ENCODE data around the gene SLC5A6. TPM values are rescaled to one million over a fixed set of nuclear protein-coding genes. Genes with fewer than 3 reads are reported as not detected.

SLC5A6 gene
- 10 to 100 TPM; 16.0 to 59.5 (median 33.7) TPM for total RNA-seq

DNA sequence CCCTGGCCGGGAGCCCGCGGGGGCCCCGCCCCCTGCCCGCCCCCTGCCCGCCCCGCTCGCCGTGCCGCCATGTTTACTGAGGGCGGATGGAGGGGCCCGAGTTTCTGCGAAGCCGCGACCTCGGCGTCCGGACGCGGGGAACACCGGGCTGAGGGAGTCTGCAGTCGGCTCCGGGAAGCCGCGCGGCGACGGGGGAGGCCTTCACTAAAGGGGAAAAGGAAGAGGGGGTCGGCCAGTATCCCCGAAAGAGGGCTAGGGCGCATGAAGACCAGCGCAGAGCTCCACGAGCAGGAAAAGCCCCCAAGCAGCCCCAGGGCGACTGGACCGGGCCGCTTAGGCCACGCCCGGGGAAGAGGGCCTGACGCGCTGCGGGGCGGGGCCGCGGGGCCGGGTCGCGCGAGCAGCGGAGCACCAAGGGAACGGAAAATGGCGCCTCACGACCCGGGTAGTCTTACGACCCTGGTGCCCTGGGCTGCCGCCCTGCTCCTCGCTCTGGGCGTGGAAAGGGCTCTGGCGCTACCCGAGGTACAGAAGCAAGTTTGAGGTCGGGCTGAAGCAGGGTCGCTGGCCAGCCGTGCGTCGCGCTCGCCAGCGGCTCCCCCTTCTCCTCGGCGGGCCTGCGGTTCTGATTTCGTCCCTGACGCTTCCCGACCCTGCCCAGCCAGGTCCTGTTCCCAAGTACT, at the start of gene SLC5A6, which contains the start of gene ATRAID:
TSS of gene SLC5A6 (minus strand) at position 326 of the 683 bp plus-strand sequence. CDS start 4,618 bp downstream, outside the sequence.
TSS of gene ATRAID (plus strand) at position 99 of the 683 bp plus-strand sequence. CDS start at position 427, 328 bp downstream.
- in situ Hi-C loops (cut with MboI; ENCODE audit: low pct_unique_long_range_greater_than_20kb in 2 of 9, low sequenced_read_pairs in 9 of 9, unreplicated experiment in 9 of 9), result loop anchor here in 1 of 9 experiments (25.0 kb wide), 1 partner anchor 125 kb away; the partner anchor contains the start of genes EMILIN1 and KHK
- Histone ChIP-seq H3K4me3 (peak within 1 kb of the TSS; percentile 85 to 95 (median 93)), H3K4me1 (replicated peaks in 1 of 2) (peaks cover 19 to 23% of the 10 kb centered on the region in 2 donors), H3K27ac (peak within 1 kb of the TSS; percentile 98)
- peak; percentile 81 to 92 (median 89) for ATAC-seq (replicated peaks in 6 of 8)
- WGBS, 10 experiments, result 0 to 1% (median 0%) methylated on average over 1 to 14 of the region's 73 CpGs; no CpG with 5 or more reads in 7 of the 10 experiments

DNA sequence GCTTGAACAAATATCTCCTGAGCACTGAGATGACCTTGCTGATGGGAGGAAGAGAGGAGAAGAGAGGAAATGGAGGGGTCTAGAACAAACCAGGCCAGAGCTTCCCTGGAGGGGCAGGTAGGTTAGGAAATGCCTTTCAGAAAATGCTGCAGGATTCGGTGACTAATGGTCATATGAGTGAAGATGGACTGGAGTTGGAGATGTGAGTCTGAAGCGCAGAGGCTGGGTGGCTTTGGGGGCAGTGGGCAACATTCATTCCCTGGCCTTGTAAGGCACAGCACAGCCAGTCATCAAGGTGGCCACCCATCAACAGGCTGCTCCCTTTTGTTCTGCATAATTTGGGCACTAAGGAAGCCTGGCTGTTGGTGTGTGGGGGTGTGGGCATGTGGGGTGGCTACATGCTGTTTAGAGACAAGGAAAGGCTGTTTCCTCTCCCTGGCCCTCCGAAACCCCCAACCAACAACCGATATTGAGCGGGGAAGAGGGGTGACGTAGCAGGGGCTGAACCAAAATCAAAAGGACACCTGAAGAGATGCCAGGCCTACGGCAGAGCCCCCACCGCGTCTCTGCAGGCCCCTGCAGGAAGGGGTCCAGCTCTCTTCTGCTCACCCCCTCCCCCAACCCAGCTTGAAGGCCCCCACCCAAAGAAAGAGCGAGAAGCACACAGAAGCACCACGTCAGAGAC, 49.3 kb upstream of the SLC5A6 start:
- Histone ChIP-seq H3K27ac (no peak overlapping the region), H3K4me3 (peak overlapping the region in 2 of 5 donors; percentile 29 to 35), H3K4me1 (replicated peaks in 1 of 2) (peaks cover 6 to 10% of the 10 kb centered on the region in 2 donors)
- in situ Hi-C loops (cut with MboI; ENCODE audit: low pct_unique_long_range_greater_than_20kb in 2 of 9, low sequenced_read_pairs in 9 of 9, unreplicated experiment in 9 of 9), result no loop called here
- ATAC-seq (replicated peaks in 6 of 8), result no peak
- 0 to 73% (median 44%) methylated on average over 1 to 4 of the region's 11 CpGs; no CpG with 5 or more reads in 7 of the 10 experiments for WGBS, 10 experiments

DNA sequence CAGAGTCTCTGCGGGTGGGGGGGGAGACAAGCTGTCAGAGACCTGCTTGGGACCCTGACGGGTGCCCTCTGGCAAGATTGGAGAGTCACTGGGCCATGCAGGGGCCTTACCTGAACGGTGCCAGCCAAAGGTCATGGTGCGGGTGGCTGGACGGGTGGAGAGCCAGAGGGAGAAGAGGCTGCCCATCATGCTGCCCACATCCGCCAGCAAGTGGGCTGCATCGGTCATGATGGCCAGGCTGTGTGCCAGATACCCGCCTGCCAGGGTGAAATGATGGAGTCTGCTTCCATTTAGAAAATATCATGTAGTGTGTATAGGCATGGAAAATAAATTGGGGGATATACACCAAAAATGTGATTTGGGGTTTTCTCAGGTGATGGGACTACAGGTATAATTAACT, 46.0 kb upstream of the SLC5A6 start:
- in situ Hi-C loops (cut with MboI; ENCODE audit: low pct_unique_long_range_greater_than_20kb in 2 of 9, low sequenced_read_pairs in 9 of 9, unreplicated experiment in 9 of 9), result no loop called here
- ATAC-seq (replicated peaks in 6 of 8), result no peak
- H3K4me1 ChIP-seq (replicated peaks in 1 of 2), result peaks cover 0 to 6% of the 10 kb centered on the region in 2 donors
- H3K4me3 ChIP-seq, result no peak overlapping the region
- 40 to 100% (median 82%) methylated on average over 1 to 3 of the region's 8 CpGs; no CpG with 5 or more reads in 5 of the 10 experiments for WGBS, 10 experiments
- H3K27ac ChIP-seq, result no peak overlapping the region

DNA sequence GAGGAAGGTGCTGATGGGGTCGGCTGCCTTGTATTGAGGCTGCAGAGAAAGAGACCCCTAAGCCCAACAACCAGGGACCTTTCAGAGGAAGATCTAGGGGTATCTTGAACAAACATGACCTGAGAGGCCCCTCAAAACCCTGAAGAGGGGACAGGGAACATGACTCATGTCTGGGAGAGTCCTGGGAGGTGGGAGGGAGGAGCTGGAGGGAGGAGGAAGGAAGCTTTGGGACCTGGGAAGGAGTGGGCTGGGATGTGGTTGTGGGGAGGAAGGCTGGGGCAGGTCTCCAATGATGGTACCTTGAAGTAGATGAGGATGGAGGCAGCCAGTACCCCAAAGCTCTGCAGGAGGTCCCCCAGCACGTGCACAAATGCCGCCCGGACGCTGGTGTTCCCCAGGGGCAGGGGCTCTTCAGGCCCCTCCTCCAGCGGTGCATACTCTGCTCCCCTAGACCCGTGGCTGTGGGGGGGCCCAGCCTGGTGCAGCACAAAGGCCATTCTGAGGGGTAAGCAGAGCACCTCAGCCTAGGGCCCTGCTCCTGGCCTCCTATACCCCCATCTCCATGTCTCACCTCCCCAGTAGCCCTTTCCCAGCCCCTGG, 44.9 kb upstream of the SLC5A6 start:
- in situ Hi-C loops (cut with MboI; ENCODE audit: low pct_unique_long_range_greater_than_20kb in 2 of 9, low sequenced_read_pairs in 9 of 9, unreplicated experiment in 9 of 9), result no loop called here
- H3K27ac ChIP-seq, result no peak overlapping the region
- WGBS, 10 experiments, result 60 to 100% (median 73%) methylated on average over 1 to 2 of the region's 7 CpGs; no CpG with 5 or more reads in 7 of the 10 experiments
- no peak overlapping the region for H3K4me3 ChIP-seq
- H3K4me1 ChIP-seq (replicated peaks in 1 of 2), result no peaks in the 10 kb centered on the region
- no peak for ATAC-seq (replicated peaks in 6 of 8)

DNA sequence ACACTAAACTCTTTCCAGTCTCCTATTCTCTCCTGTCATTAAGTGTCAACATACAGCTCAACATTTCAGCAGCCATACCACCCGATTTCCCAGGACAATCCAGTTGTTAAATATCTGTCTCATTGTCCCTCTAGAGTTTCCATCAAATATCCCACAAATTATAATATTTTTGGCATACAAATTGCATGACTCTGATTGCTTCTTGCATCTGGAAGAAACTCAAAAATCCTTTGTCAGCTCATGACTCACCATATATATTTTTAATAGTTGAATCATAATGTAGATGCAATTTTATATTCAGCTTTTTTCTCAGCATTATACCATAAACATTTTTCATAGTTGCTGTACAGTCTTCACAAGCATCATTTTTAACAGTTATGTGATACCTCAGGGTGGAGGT, 43.6 kb upstream of the SLC5A6 start:
- Histone ChIP-seq H3K4me1 (replicated peaks in 1 of 2) (peaks cover 2 to 7% of the 10 kb centered on the region in 2 donors), H3K4me3 (no peak overlapping the region), H3K27ac (no peak overlapping the region)
- in situ Hi-C loops (cut with MboI; ENCODE audit: low pct_unique_long_range_greater_than_20kb in 2 of 9, low sequenced_read_pairs in 9 of 9, unreplicated experiment in 9 of 9), result no loop called here
- ATAC-seq (replicated peaks in 6 of 8), result no peak
- 0 to 60% (median 42%) methylated on average over 1 of the region's 1 CpG; no CpG with 5 or more reads in 2 of the 10 experiments for WGBS, 10 experiments

DNA sequence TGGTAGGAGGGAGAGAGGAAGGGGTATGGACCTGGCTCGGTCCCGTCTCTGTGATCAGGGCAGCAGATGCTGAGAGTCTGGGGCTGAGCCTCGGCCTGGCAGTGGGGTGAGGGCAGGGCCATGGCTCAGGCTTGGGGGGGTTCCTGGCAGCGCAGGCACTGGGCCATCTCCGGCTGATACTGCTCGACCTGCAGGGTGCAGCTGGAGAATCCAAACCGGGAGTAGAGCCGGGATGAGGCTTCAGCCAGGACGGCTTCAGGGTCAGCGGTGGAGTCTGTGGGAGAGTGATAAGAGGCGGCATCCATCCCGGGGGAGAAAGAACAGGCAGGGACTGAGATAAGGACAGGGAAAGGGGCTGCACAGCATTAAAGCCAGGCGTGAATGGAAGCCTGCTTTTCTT, 43.1 kb upstream of the SLC5A6 start:
- no peak for ATAC-seq (replicated peaks in 6 of 8)
- H3K4me3 ChIP-seq, result no peak overlapping the region
- H3K27ac ChIP-seq, result no peak overlapping the region
- 20 to 41% (median 39%) methylated on average over 1 to 6 of the region's 13 CpGs; no CpG with 5 or more reads in 3 of the 10 experiments for WGBS, 10 experiments
- peaks cover 7 to 12% of the 10 kb centered on the region in 2 donors for H3K4me1 ChIP-seq (replicated peaks in 1 of 2)
- in situ Hi-C loops (cut with MboI; ENCODE audit: low pct_unique_long_range_greater_than_20kb in 2 of 9, low sequenced_read_pairs in 9 of 9, unreplicated experiment in 9 of 9), result no loop called here

DNA sequence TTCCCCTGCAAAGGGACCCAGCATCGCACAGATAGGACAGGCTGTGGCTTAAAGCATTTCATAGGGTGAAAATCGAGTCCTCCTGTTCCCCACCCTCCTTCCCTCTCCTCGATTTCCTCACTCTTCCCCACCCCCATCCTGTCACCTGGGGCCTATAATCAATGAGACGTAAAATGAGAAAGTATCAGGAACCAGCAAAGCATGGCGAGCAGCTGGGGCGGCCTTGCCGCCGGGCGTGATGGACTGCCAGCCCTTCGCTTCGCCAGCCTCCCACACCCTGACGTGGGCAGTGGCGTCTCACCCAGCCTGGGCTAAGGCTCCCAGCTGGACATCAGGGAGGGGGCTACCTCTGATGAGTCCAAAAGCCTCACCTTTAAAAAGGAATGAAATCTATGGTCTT, 39.7 kb upstream of the SLC5A6 start:
- 0 to 100% (median 81%) methylated on average over 1 to 10 of the region's 13 CpGs; no CpG with 5 or more reads in 5 of the 10 experiments for WGBS, 10 experiments
- H3K27ac ChIP-seq, result no peak overlapping the region
- in situ Hi-C loops (cut with MboI; ENCODE audit: low pct_unique_long_range_greater_than_20kb in 2 of 9, low sequenced_read_pairs in 9 of 9, unreplicated experiment in 9 of 9), result no loop called here
- H3K4me3 ChIP-seq, result no peak overlapping the region
- peaks cover 7 to 15% of the 10 kb centered on the region in 2 donors for H3K4me1 ChIP-seq (replicated peaks in 1 of 2)
- ATAC-seq (replicated peaks in 6 of 8), result no peak

DNA sequence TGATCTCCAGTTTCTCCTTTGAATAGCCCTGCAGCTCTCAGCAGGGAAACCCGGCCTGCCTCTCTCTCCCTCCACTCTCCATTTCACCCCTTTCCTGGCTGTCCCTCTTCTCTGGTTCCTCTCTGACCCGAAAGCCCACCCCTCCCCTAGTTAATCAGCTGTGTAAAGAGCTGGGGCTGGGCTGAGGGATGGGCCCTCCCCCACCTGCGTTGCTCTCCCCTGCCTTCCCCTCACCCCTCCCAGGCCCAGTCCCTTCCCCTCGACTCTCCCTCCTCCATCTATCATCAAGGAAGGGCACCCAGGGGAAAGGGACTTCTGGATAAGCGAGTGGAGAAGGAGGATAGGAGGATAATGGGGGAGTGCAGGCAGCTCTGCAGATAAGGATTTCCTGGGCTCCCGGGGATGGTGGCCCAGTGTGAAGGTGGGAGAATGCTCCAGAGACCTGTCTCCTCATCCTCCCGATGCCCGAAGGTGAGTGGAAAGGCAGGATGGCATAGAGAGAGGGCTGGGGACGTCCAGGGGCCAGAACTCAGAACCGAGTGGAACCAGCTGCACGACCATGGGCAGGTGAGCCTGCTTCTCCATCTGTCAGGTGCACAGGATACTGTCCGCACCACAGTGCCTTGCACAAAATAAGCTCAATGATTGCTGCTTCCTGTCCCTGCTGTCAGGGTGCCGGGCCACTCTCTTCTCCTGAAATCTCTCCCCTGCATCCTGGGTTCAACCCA, 38.7 kb upstream of the SLC5A6 start:
- in situ Hi-C loops (cut with MboI; ENCODE audit: low pct_unique_long_range_greater_than_20kb in 2 of 9, low sequenced_read_pairs in 9 of 9, unreplicated experiment in 9 of 9), result no loop called here
- Histone ChIP-seq H3K4me3 (no peak overlapping the region), H3K27ac (no peak overlapping the region), H3K4me1 (replicated peaks in 1 of 2) (peaks cover 7 to 15% of the 10 kb centered on the region in 2 donors)
- peak in 5 of 8 experiments; percentile 22 to 76 (median 65) for ATAC-seq (replicated peaks in 6 of 8)
- 50 to 89% (median 74%) methylated on average over 1 to 8 of the region's 13 CpGs; no CpG with 5 or more reads in 3 of the 10 experiments for WGBS, 10 experiments

DNA sequence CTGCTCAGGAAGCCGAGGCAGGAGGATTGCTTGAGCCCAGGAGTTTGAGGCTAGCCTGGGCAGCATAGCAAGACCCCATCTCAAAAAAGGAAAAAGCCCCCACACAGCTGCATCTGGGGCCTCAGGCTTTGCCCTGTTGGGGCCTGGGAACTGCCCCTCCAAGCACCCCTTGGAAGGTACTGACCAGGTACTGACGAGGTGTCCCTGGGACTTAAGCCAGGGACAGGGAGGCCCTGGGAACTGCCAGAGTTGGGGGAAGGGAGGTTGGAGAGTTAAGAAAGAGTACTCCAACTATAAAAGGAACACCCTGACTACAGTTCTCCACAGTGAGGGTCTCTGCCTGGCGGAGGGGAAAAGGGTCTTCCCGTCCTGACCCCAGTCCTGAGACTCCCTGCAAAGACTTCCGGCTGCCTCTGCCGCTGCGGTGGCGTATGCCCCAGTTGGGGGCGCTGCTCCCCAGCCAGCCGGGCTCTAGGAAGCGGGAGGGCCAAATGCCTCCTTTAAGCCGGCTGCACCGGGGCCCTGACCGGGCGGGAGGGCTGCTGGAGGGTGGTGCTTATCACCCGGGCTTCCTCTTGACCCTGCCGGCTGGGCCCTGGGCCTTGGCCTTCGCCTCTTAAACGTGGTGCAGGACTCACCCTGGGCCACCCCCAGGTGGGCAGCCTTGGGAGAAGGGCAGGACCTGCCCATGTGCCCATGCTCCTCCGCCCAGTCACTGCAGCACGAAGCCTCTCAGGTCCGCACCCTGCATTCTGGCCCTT, 38.0 kb upstream of the SLC5A6 start:
- in situ Hi-C loops (cut with MboI; ENCODE audit: low pct_unique_long_range_greater_than_20kb in 2 of 9, low sequenced_read_pairs in 9 of 9, unreplicated experiment in 9 of 9), result no loop called here
- H3K4me1 ChIP-seq (replicated peaks in 1 of 2), result peaks cover 7 to 15% of the 10 kb centered on the region in 2 donors
- peak; percentile 70 to 91 (median 77) for ATAC-seq (replicated peaks in 6 of 8)
- no peak overlapping the region for H3K4me3 ChIP-seq
- H3K27ac ChIP-seq, result no peak overlapping the region
- 17 to 100% (median 28%) methylated on average over 1 to 12 of the region's 22 CpGs; no CpG with 5 or more reads in 6 of the 10 experiments for WGBS, 10 experiments

DNA sequence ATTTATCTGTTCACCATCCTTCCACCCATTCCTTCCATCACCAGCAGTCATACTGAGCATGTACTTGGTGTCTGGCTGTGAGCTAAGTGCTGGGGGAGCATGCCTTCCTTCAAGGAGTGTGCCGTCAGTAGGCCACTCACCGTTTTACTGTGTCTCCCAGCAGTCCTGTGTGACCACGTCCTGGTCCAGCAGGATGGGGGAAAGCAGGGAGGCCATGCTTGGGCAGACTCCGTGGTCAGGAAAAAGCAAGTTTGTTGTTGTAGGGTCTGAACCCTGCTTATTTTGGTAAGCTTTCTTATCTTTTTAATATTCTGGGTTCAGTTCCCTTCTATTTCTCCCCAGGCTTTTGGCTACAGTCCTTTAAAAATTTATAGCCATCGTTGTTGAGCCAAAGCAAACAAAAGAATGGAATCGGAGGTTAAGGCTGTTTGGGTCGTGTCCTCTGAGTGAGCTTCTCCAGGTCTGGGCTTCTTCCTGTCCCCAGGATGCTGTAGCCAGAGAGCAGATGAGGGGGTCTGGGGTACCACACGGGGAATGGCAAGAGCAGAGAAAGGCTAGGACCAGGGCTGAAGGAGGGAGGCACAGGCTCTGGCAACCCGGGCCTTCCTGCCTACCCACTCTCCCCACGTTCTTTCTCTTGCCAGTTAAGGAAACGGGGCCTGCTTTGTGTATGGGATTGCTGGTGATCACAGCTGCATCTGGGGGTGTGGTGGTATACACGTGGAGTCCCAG, 37.3 kb upstream of the SLC5A6 start:
- H3K4me1 ChIP-seq (replicated peaks in 1 of 2), result peaks cover 7 to 15% of the 10 kb centered on the region in 2 donors
- 50 to 100% (median 71%) methylated on average over 1 to 7 of the region's 12 CpGs; no CpG with 5 or more reads in 3 of the 10 experiments for WGBS, 10 experiments
- no peak overlapping the region for H3K27ac ChIP-seq
- no peak overlapping the region for H3K4me3 ChIP-seq
- in situ Hi-C loops (cut with MboI; ENCODE audit: low pct_unique_long_range_greater_than_20kb in 2 of 9, low sequenced_read_pairs in 9 of 9, unreplicated experiment in 9 of 9), result no loop called here
- ATAC-seq (replicated peaks in 6 of 8), result no peak

DNA sequence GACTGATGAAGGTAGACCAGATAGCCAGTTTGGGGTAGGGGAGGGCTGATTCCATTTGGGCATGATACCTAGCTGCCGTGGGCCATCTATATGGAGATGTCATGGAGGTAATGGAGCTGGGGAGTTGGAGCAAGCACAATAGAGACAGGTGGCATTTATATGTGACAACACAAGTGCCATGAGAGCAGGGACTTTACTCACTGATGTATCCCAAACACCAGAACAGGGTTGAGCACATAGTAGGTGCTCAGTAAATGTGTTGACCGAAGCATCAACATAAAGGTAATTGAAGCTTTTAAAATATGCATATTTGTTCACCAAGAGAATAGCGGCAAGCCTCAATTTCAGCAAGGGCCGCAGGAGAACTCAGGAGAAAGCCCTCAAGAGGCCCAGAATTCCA, 35.8 kb upstream of the SLC5A6 start:
- H3K4me1 ChIP-seq (replicated peaks in 1 of 2), result peaks cover 7 to 15% of the 10 kb centered on the region in 2 donors
- in situ Hi-C loops (cut with MboI; ENCODE audit: low pct_unique_long_range_greater_than_20kb in 2 of 9, low sequenced_read_pairs in 9 of 9, unreplicated experiment in 9 of 9), result no loop called here
- H3K27ac ChIP-seq, result no peak overlapping the region
- no peak overlapping the region for H3K4me3 ChIP-seq
- 67 to 94% (median 88%) methylated on average over 1 to 4 of the region's 4 CpGs; no CpG with 5 or more reads in 3 of the 10 experiments for WGBS, 10 experiments
- no peak for ATAC-seq (replicated peaks in 6 of 8)
